Neural cell (in vitro differentiated cells): ENCODE results near the gene EPC2. TPM values are rescaled to one million over a fixed set of nuclear protein-coding genes. Genes with fewer than 3 reads are reported as not detected.

Experiments
- H2AFZ ChIP-seq: fragments of 200-600, 300-800 bp; sonication (generic), shearing (Covaris generic); 2 replicates; pipeline ENCODE4 v1.6.0; 2014; ENCODE audit warnings: low read depth, mild to moderate bottlenecking, antibody characterized with exemption, low read length, moderate library complexity
- H3F3A ChIP-seq: fragments of 200-600 bp; shearing (Covaris generic); 2 replicates; pipeline ENCODE4 v1.6.1; 2016; ENCODE audit warnings: mild to moderate bottlenecking, moderate library complexity, mixed read lengths, antibody characterized with exemption, low read length; ENCODE audit not compliant: insufficient read depth, poor library complexity, severe bottlenecking
- H3K27ac ChIP-seq: fragments of 200-600, 300-800 bp; sonication (generic), shearing (Covaris generic); 2 replicates; pipeline ENCODE4 v1.5.1; 2014; ENCODE audit warnings: mild to moderate bottlenecking, low read length, moderate library complexity
- H3K27me3 ChIP-seq: fragments of 300-800, 200-600 bp; sonication (generic), shearing (Covaris generic); 2 replicates; pipeline ENCODE4 v1.6.0; 2014; ENCODE audit warnings: mild to moderate bottlenecking, low read depth, low read length, moderate library complexity; ENCODE audit not compliant: insufficient read depth
- H3K36me3 ChIP-seq: fragments of 300-800, 200-600 bp; sonication (generic), shearing (Covaris generic); 2 replicates; pipeline ENCODE4 v1.5.1; 2014; ENCODE audit warnings: mild to moderate bottlenecking, antibody characterized with exemption, low read length, moderate library complexity; ENCODE audit not compliant: insufficient read depth
- H3K4me2 ChIP-seq: fragments of 300-800, 200-600 bp; sonication (generic), shearing (Covaris generic); 2 replicates; pipeline ENCODE4 v1.6.0; 2014; ENCODE audit warnings: mild to moderate bottlenecking, low read length
- H3K4me3 ChIP-seq: fragments of 300-800, 200-600 bp; sonication (generic), shearing (Covaris generic); 2 replicates; pipeline ENCODE4 v1.5.1; 2014; ENCODE audit warnings: mild to moderate bottlenecking, low read length, moderate library complexity
- H3K79me2 ChIP-seq: fragments of 200-600 bp; shearing (Covaris generic); replicated peaks from 2 replicates; pipeline ENCODE4 v1.6.0; 2014; ENCODE audit warnings: mild to moderate bottlenecking, low read length, moderate library complexity; ENCODE audit not compliant: insufficient read depth
- H3K9ac ChIP-seq: fragments of 300-800, 200-600 bp; sonication (generic), shearing (Covaris generic); 2 replicates; pipeline ENCODE4 v1.6.1; 2016; ENCODE audit warnings: mild to moderate bottlenecking, low read length, mixed read lengths
- H3K9me2 ChIP-seq: fragments of 200-600 bp; shearing (Covaris generic); 2 replicates; pipeline ENCODE4 v1.6.1; 2016; ENCODE audit warnings: mild to moderate bottlenecking, low read length, mixed read lengths; ENCODE audit not compliant: insufficient read depth
- H3K9me3 ChIP-seq: fragments of 200-600, 300-800 bp; sonication (generic), shearing (Covaris generic); 2 replicates; pipeline ENCODE4 v1.6.1; 2016; ENCODE audit warnings: mild to moderate bottlenecking, mixed run types, low read length, moderate library complexity, mixed read lengths
- H4K20me1 ChIP-seq: fragments of 200-600 bp; shearing (Covaris generic); 2 replicates; pipeline ENCODE4 v1.6.1; 2016; ENCODE audit warnings: mild to moderate bottlenecking, mixed run types; ENCODE audit not compliant: insufficient read depth
- CTCF ChIP-seq: fragments of 450-650 bp; IDR thresholded peaks from 2 replicates; pipeline ENCODE4 v1.5.1; 2014; ENCODE audit warnings: antibody characterized with exemption, mild to moderate bottlenecking, moderate library complexity; ENCODE audit not compliant: poor library complexity, severe bottlenecking
- EP300 ChIP-seq: fragments of 450-650 bp; conservative IDR thresholded peaks from 2 replicates; pipeline ENCODE4 v1.6.1; 2014; ENCODE audit warnings: antibody characterized with exemption, mild to moderate bottlenecking, moderate library complexity; ENCODE audit not compliant: poor library complexity, severe bottlenecking
- EZH2 ChIP-seq: fragments of 200-600, 300-800 bp; shearing (Covaris generic), sonication (generic); IDR thresholded peaks from 2 replicates; pipeline ENCODE4 v1.6.1; 2014; ENCODE audit warnings: antibody characterized with exemption, low read length, borderline replicate concordance, mild to moderate bottlenecking; ENCODE audit not compliant: insufficient read depth, poor library complexity, severe bottlenecking
- MXI1 ChIP-seq: fragments of 450-650 bp; conservative IDR thresholded peaks from 2 replicates; pipeline ENCODE4 v1.6.1; 2014; ENCODE audit warnings: antibody characterized with exemption, mild to moderate bottlenecking; ENCODE audit not compliant: poor library complexity, severe bottlenecking
- POLR2AphosphoS5 ChIP-seq: IDR thresholded peaks from 2 replicates; pipeline ENCODE4 v1.6.1; 2012
- RAD21 ChIP-seq: fragments of 450-650 bp; conservative IDR thresholded peaks from 2 replicates; pipeline ENCODE4 v1.6.1; 2014; ENCODE audit warnings: antibody characterized with exemption, mild to moderate bottlenecking, moderate library complexity
- REST ChIP-seq: IDR thresholded peaks from 2 replicates; pipeline ENCODE4 v1.6.1; 2012; ENCODE audit warnings: borderline replicate concordance
- SMC3 ChIP-seq: fragments of 450-650 bp; conservative IDR thresholded peaks from 2 replicates; pipeline ENCODE4 v1.6.1; 2014; ENCODE audit warnings: antibody characterized with exemption, mild to moderate bottlenecking, moderate library complexity; ENCODE audit not compliant: poor library complexity
- TAF1 ChIP-seq: IDR thresholded peaks from 2 replicates; pipeline ENCODE4 v1.6.1; 2012; ENCODE audit warnings: low read depth
- polyA plus RNA-seq: library from polyadenylated mRNA; depleted of rRNA; stranded (reverse); fragments of >200 nt; gene quantifications from 2 replicates; pipeline ENCODE4 v1.2.3, GENCODE V29; 2014

Gene EPC2
- polyA plus RNA-seq, 1 donor from 2014 or later = 43.9 TPM

- Histone ChIP-seq H3K9me3 (no peaks in the 10 kb centered on the region), H3K9ac (no peak overlapping the region), H3K79me2 (no peaks in the 10 kb centered on the region), H3F3A (no peaks in the 10 kb centered on the region), H3K27ac (no peak overlapping the region), H3K9me2 (no peaks in the 10 kb centered on the region), H4K20me1 (no peaks in the 10 kb centered on the region), H2AFZ (no peak overlapping the region), H3K36me3 (no peaks in the 10 kb centered on the region), H3K27me3 (no peaks in the 10 kb centered on the region), H3K4me2 (no peak overlapping the region), H3K4me3 (no peak overlapping the region)
- no peak for TF ChIP-seq RAD21
- no peak for TF ChIP-seq REST
- TF ChIP-seq EP300 = no peak
- no peak for TF ChIP-seq MXI1
- TF ChIP-seq POLR2AphosphoS5 = no peak
- no peak for TF ChIP-seq SMC3
- TF ChIP-seq TAF1 = no peak
- TF ChIP-seq CTCF = no peak
- no peak for TF ChIP-seq EZH2
Observed at GRCh38 chr2:148826791-148827190, 182.2 kb downstream of the EPC2 start.

- H3K27me3 ChIP-seq = no peaks in the 10 kb centered on the region
- no peaks in the 10 kb centered on the region for H3K9me2 ChIP-seq
- no peaks in the 10 kb centered on the region for H3F3A ChIP-seq
- no peaks in the 10 kb centered on the region for H4K20me1 ChIP-seq
- no peak for TF ChIP-seq RAD21
- TF ChIP-seq REST = no peak
- no peak for TF ChIP-seq POLR2AphosphoS5
- TF ChIP-seq SMC3 = no peak
- no peak for TF ChIP-seq TAF1
- no peak for TF ChIP-seq MXI1
- no peak for TF ChIP-seq EP300
- TF ChIP-seq CTCF = no peak
- TF ChIP-seq EZH2 = no peak
- H3K79me2 ChIP-seq = no peaks in the 10 kb centered on the region
- no peak overlapping the region for H3K4me2 ChIP-seq
- no peak overlapping the region for H2AFZ ChIP-seq
- H3K9ac ChIP-seq = no peak overlapping the region
- no peak overlapping the region for H3K4me3 ChIP-seq
- no peaks in the 10 kb centered on the region for H3K36me3 ChIP-seq
- H3K9me3 ChIP-seq = no peaks in the 10 kb centered on the region
- H3K27ac ChIP-seq = no peak overlapping the region
Observed at GRCh38 chr2:148828941-148829340, 184.4 kb downstream of the EPC2 start.
